Activated T-cell treated with anti-CD3 and anti-CD28 coated beads, Interleukin-2, amount 50 U/mL, for 4 hours (primary cell): ENCODE measurements around the gene LCN6. TPM values are rescaled to one million over a fixed set of nuclear protein-coding genes. Genes with fewer than 3 reads are reported as not detected.
A peak's percentile ranks its signal among the peaks of the same experiment; 100 is the strongest.

Experiments used
- ATAC-seq, 2 donors: fragments of 200-7000 bp; cut with Tn5 transposase; one replicate each; pipeline ENCODE4 v1.10.0; 2021
- DNase-seq: peaks from one replicate; pipeline ENCODE4 v3.0.0-alpha.2; 2020
- H3K27me3 Mint-ChIP-seq: one replicate; pipeline ENCODE4 v1.8.0; 2021; ENCODE audit warnings: low read depth, mixed read lengths
- H3K36me3 Mint-ChIP-seq: one replicate; pipeline ENCODE4 v1.8.0; 2022; ENCODE audit warnings: mixed read lengths; ENCODE audit not compliant: insufficient read depth
- H3K4me1 Mint-ChIP-seq: one replicate; pipeline ENCODE4 v1.8.0; 2021; ENCODE audit warnings: low read depth, mixed read lengths
- H3K4me3 Mint-ChIP-seq: one replicate; pipeline ENCODE4 v1.8.0; 2021; ENCODE audit warnings: mild to moderate bottlenecking, moderate library complexity, mixed read lengths
- H3K9me3 Mint-ChIP-seq: one replicate; pipeline ENCODE4 v1.8.0; 2021; ENCODE audit warnings: mixed read lengths
- total RNA-seq, 3 donors: library from RNA; stranded (reverse); gene quantifications; one replicate each; pipeline ENCODE4 v1.2.1, GENCODE V29; 2021

Gene LCN6
- total RNA-seq, 3 donors from 2014 or later, result not detected

GRCh38 chr9:136734837-136735496 is 13.4 kb downstream of the LCN6 start:
- no peaks in the 10 kb centered on the region for H3K9me3 Mint-ChIP-seq
- peaks cover 7% of the 10 kb centered on the region for H3K4me1 Mint-ChIP-seq
- ATAC-seq, result peak; percentile 59 to 60
- no peaks in the 10 kb centered on the region for H3K36me3 Mint-ChIP-seq
- H3K4me3 Mint-ChIP-seq, result no peak overlapping the region
- no peak for DNase-seq
- peaks cover 1% of the 10 kb centered on the region for H3K27me3 Mint-ChIP-seq

- no peak overlapping the region for H3K4me3 Mint-ChIP-seq
- DNase-seq (no peak), ATAC-seq (no peak)
- no peaks in the 10 kb centered on the region for H3K27me3 Mint-ChIP-seq
- no peaks in the 10 kb centered on the region for H3K9me3 Mint-ChIP-seq
- H3K4me1 Mint-ChIP-seq, result peaks cover 12% of the 10 kb centered on the region
- no peaks in the 10 kb centered on the region for H3K36me3 Mint-ChIP-seq
These were observed 14.7 kb downstream of the LCN6 start for GRCh38 chr9:136733611-136734010.

DNA sequence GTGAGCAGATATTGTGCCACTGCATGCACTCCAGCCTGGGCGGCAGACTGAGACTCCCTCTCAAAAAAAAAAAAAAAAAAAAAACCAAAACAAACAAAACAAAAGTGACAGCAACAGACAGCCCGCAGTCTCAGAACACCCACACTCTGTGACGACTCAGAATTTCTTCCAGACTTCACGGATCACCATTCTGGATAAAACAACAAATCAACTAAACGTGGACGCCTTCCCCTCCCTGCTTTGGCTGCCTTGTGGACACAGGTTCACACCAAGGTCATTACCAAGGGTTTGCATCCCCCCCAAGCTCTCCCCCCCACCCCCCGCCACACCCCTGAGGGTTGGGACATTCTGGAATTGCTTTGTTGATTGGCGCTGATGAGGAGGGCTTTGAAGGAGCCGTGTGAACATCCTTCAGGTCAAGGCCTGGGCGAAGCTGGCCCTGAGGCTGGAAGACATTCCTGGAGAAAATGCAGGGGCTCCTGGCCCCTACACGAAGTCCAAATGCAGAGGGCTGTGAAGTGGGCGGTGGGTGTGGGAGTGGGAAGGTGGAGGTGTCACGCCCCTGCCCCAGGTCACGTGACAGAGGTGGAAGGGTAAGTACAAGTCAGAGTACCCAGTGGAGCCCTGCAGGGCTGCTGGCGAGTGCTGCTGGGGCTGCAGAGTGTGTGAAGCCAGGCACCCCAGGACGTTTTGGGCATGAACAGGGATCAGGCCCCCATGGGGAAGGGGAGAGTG is 15.7 kb downstream of the LCN6 start:
- no peak for DNase-seq
- no peaks in the 10 kb centered on the region for H3K27me3 Mint-ChIP-seq
- H3K9me3 Mint-ChIP-seq, result no peaks in the 10 kb centered on the region
- no peaks in the 10 kb centered on the region for H3K36me3 Mint-ChIP-seq
- H3K4me3 Mint-ChIP-seq, result no peak overlapping the region
- peaks cover 12% of the 10 kb centered on the region for H3K4me1 Mint-ChIP-seq
- ATAC-seq, result no peak

DNA sequence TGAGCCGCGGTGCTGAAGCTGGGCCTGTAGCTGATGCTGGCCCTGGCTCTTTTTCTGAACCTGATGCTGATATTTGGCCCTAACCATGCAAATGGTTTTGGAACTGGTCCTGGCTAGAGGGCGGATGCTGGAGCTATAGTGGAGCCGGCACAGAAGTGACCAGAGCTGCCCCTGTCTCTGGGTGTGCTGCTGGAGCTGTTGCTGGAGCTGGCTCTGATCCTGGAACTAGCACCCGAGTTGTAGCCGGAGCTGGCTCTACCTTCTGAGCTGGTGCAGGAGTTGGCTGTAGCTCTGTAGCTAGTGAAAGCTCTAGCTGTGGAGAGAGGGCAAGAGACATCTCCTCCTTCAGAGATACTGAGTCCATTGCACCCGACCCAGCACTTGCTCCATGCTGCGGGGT is 18.4 kb downstream of the LCN6 start:
- DNase-seq (no peak), ATAC-seq (no peak)
- Mint-ChIP-seq H3K27me3 (no peaks in the 10 kb centered on the region), H3K4me3 (peak overlapping the region; percentile 70), H3K9me3 (no peaks in the 10 kb centered on the region), H3K36me3 (peaks cover 16% of the 10 kb centered on the region), H3K4me1 (peaks cover 29% of the 10 kb centered on the region)

DNA sequence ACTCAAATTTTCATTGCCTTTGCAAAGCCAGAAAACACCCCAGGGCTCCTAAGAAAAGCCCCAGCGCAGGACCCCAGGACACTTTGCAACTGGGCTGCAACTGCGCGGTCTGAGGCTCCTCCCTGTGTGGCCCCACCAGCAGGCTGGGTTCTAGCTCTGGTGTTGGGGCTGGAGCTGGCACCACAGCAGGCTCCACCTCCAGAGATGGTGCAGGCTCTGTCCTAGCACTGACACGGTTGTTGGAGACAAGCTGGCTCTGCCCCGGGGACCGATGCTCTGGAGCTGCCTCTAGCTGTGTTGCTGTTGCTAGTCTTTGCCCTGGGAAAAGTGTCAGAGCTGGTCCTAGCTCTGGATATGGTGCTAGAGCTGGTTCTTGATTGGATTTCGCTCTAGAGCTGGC is 19.2 kb downstream of the LCN6 start:
- no peaks in the 10 kb centered on the region for H3K9me3 Mint-ChIP-seq
- peaks cover 31% of the 10 kb centered on the region for H3K4me1 Mint-ChIP-seq
- no peaks in the 10 kb centered on the region for H3K27me3 Mint-ChIP-seq
- ATAC-seq (no peak), DNase-seq (no peak)
- peaks cover 24% of the 10 kb centered on the region for H3K36me3 Mint-ChIP-seq
- H3K4me3 Mint-ChIP-seq, result peak overlapping the region; percentile 70

GRCh38 chr9:136728548-136729123 is 19.7 kb downstream of the LCN6 start:
- Mint-ChIP-seq H3K27me3 (no peaks in the 10 kb centered on the region), H3K36me3 (peaks cover 29% of the 10 kb centered on the region), H3K9me3 (no peaks in the 10 kb centered on the region), H3K4me1 (peaks cover 34% of the 10 kb centered on the region), H3K4me3 (peak overlapping the region; percentile 70)
- no peak for DNase-seq
- ATAC-seq, result peak; percentile 18 to 33

DNA sequence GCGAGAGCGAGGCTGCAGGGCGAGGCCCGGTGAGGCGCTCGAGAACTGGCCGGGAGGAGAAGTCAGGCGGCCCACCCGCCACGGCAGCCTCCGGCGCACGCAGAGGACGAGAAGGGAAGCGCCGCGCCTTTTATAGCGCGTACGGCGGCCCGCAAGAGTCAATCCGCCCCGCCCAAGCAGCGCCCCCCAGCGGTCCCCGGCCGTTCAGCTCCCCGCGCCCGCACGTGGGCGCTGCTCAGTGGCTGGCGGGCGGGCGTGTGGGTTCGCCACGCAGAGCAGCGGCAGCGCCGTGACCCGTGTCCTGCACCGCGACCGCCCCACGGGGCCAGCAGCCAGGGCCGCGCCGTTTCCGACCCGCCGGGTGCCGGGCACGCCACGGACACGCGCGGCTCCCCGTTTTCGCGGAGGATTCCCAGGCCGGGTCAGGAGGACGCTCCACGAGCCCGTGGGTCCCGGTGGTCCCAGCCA is 20.2 kb downstream of the LCN6 start:
- H3K36me3 Mint-ChIP-seq, result peaks cover 31% of the 10 kb centered on the region
- H3K4me3 Mint-ChIP-seq, result peak overlapping the region; percentile 98
- H3K27me3 Mint-ChIP-seq, result no peaks in the 10 kb centered on the region
- no peaks in the 10 kb centered on the region for H3K9me3 Mint-ChIP-seq
- DNase-seq, result peak; percentile 95
- ATAC-seq, result peak; percentile 68 to 74
- peaks cover 34% of the 10 kb centered on the region for H3K4me1 Mint-ChIP-seq

DNA sequence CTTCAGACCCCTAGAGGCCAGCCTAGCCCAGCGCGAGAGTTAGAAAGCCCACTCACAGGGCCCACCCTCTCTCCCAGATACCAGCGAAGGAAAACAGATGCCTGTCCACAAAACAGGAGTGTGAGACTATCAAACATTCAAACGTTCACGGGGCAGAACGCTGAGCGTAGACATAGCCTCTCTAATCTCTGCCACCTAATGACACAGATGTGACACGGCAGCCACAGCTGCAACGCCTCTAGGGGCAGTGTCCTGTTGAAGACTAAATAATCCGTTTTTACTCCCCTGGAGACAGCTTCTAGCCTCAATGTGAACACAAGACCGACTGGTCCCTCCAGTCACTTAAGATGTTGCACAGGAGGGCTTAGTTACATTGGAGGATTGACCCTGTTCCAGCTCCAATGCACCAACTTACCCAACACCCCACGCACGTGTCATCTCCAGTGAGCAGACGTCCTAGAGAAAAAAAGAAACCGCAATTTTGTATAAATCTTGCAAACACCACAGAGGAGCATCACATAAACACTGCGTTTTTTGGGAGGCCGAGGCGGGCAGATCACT is 21.6 kb downstream of the LCN6 start:
- H3K9me3 Mint-ChIP-seq, result no peaks in the 10 kb centered on the region
- H3K4me3 Mint-ChIP-seq, result peak overlapping the region; percentile 98
- ATAC-seq (no peak), DNase-seq (peak; percentile 35)
- no peaks in the 10 kb centered on the region for H3K27me3 Mint-ChIP-seq
- H3K4me1 Mint-ChIP-seq, result peaks cover 27% of the 10 kb centered on the region
- H3K36me3 Mint-ChIP-seq, result peaks cover 31% of the 10 kb centered on the region

DNA sequence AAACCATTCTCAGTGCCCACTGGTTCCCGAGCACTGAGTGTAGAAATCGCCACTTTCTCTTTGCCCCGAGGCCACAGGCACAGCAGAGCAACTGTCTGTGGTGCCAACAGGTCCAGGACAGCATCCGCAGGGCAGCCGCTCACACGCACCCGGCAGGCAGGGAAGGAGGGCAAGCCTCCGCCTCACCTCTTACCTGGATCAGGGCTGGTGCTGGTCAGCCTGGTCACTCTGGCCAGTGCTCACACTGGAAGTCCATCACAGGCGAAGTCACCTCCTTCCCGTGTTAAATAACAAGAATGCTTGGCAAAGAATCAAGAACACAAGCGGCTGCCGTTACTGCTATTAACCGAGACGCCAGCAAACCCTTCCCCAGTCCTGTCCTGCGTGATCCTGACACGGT is 22.2 kb downstream of the LCN6 start:
- no peaks in the 10 kb centered on the region for H3K9me3 Mint-ChIP-seq
- H3K4me1 Mint-ChIP-seq, result peaks cover 27% of the 10 kb centered on the region

DNA sequence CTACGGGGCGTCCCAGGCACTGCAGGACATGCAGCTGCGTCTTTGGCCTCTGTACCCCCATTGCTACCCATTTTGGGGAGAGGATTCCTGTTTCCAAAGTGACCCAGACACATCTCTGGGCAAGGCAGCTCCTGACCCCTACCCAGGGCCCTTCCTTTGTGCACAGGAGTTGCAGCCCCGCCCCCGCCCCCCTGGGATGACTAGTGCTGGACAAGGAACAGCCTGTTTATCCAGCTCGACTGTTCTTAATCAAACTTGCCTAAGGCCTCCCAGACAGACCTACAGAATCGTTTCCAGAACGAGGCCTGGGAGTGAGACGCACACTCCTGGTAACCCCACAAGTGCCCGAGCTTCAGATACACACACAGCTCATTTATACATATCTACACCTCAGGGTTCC is 22.7 kb downstream of the LCN6 start:
- H3K9me3 Mint-ChIP-seq, result no peaks in the 10 kb centered on the region
- DNase-seq (no peak), ATAC-seq (no peak)
- H3K4me3 Mint-ChIP-seq, result peak overlapping the region; percentile 98
- H3K27me3 Mint-ChIP-seq, result no peaks in the 10 kb centered on the region
- peaks cover 31% of the 10 kb centered on the region for H3K36me3 Mint-ChIP-seq
- peaks cover 27% of the 10 kb centered on the region for H3K4me1 Mint-ChIP-seq

More for the DNA sequence above, 22.2 kb downstream of the LCN6 start:
- ATAC-seq, result no peak
- H3K27me3 Mint-ChIP-seq, result no peaks in the 10 kb centered on the region
- peak overlapping the region; percentile 98 for H3K4me3 Mint-ChIP-seq
- DNase-seq, result no peak
- peaks cover 31% of the 10 kb centered on the region for H3K36me3 Mint-ChIP-seq

- Mint-ChIP-seq H3K4me3 (peak overlapping the region; percentile 25), H3K4me1 (peaks cover 26% of the 10 kb centered on the region), H3K36me3 (peaks cover 31% of the 10 kb centered on the region), H3K27me3 (no peaks in the 10 kb centered on the region), H3K9me3 (no peaks in the 10 kb centered on the region)
- no peak for DNase-seq
- ATAC-seq, result no peak
These were observed 23.6 kb downstream of the LCN6 start for GRCh38 chr9:136724772-136725171.

DNA sequence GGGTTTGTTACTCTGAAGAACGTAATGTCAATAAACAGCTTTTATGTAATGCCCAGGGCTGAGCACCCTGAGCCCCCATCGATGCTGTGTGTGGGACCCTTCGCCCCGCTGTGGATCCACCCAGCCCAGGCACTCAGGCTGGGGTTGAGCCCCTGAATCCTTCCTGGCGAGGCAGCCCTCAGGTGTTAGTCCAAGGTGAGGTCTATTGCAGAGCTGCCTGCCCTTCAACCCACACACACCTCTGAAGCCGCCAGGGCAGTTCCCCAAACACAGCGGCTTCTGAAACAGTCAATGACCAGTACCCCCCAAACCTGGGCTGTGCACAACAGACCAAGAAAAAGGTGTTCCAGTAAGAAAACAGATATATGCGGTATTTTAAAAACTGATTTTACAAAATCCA is 24.3 kb downstream of the LCN6 start:
- ATAC-seq (no peak), DNase-seq (no peak)
- Mint-ChIP-seq H3K27me3 (no peaks in the 10 kb centered on the region), H3K9me3 (no peaks in the 10 kb centered on the region), H3K36me3 (peaks cover 31% of the 10 kb centered on the region), H3K4me1 (peaks cover 22% of the 10 kb centered on the region), H3K4me3 (peak overlapping the region; percentile 55)

- Mint-ChIP-seq H3K36me3 (peaks cover 31% of the 10 kb centered on the region), H3K9me3 (no peaks in the 10 kb centered on the region), H3K4me3 (peak overlapping the region; percentile 29), H3K4me1 (peaks cover 24% of the 10 kb centered on the region), H3K27me3 (no peaks in the 10 kb centered on the region)
- no peak for ATAC-seq
- no peak for DNase-seq
These were observed 24.9 kb downstream of the LCN6 start for GRCh38 chr9:136723362-136723976.

DNA sequence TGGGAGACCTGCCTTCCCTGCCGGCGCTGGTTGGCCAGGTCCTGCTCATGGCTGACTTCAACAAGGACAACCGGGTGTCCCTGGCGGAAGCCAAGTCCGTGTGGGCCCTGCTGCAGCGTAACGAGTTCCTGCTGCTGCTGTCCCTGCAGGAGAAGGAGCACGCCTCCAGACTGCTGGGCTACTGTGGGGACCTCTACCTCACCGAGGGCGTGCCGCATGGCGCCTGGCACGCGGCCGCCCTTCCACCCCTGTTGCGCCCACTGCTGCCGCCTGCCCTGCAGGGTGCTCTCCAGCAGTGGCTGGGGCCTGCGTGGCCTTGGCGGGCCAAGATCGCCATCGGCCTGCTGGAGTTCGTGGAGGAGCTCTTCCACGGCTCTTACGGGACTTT is 25.4 kb downstream of the LCN6 start:
- peak in 1 of 2 donors; percentile 3 for ATAC-seq
- H3K4me3 Mint-ChIP-seq, result no peak overlapping the region
- DNase-seq, result no peak
- H3K4me1 Mint-ChIP-seq, result peaks cover 25% of the 10 kb centered on the region
- peaks cover 31% of the 10 kb centered on the region for H3K36me3 Mint-ChIP-seq
- no peaks in the 10 kb centered on the region for H3K9me3 Mint-ChIP-seq
- no peaks in the 10 kb centered on the region for H3K27me3 Mint-ChIP-seq
